Breast epithelium (tissue), 4 donors: ENCODE measurements around the gene YEATS4. TPM values are rescaled to one million over a fixed set of nuclear protein-coding genes. Genes with fewer than 3 reads are reported as not detected.

ENCODE experiments used
- DNase-seq, 2 donors: peaks; one replicate each; pipeline ENCODE4 v3.0.0-alpha.2; 2019; ENCODE audit warnings: low spot score in 2 of 2
- H3K27ac ChIP-seq, 2 donors: fragments of 200-600 bp; sonication (generic) in 1 of 2; one replicate each; pipeline ENCODE4 v1.5.1; 2016 to 2019; ENCODE audit warnings: mild to moderate bottlenecking in 1 of 2
- H3K27me3 ChIP-seq, 2 donors: fragments of 200-600 bp; sonication (generic) in 1 of 2; one replicate each; pipeline versions ENCODE4 v1.5.1 to v1.6.0; 2017 to 2019; ENCODE audit warnings: control low read depth in 1 of 2, mild to moderate bottlenecking in 1 of 2
- H3K36me3 ChIP-seq: fragments of 200-600 bp; one replicate; pipeline ENCODE4 v1.5.1; 2019
- H3K4me1 ChIP-seq, 2 donors: fragments of 200-600 bp; sonication (generic); one replicate each; pipeline ENCODE4 v1.5.1; 2016 to 2019; ENCODE audit warnings: control low read depth in 1 of 2
- H3K4me3 ChIP-seq, 3 donors: fragments of 200-600 bp; sonication (generic); 1 replicate in 2 of 3; 2 replicates in 1 of 3; pipeline ENCODE4 v1.5.1; 2016 to 2019; ENCODE audit warnings: mild to moderate bottlenecking in 3 of 3, moderate library complexity in 2 of 3
- H3K9me3 ChIP-seq, 2 donors: fragments of 200-600 bp; sonication (generic) in 1 of 2; one replicate each; pipeline ENCODE4 v1.5.1; 2016 to 2019; ENCODE audit warnings: control low read depth in 1 of 2
- POLR2A ChIP-seq: fragments of 450-650 bp; IDR thresholded peaks from one replicate; pipeline ENCODE4 v1.6.1; 2016; ENCODE audit warnings: antibody characterized with exemption, mild to moderate bottlenecking, moderate library complexity
- POLR2AphosphoS5 ChIP-seq, 3 donors: sonication (generic); formaldehyde crosslinking; IDR thresholded peaks; one replicate each; pipeline ENCODE4 v1.6.1; 2017; ENCODE audit warnings: antibody characterized with exemption in 3 of 3
- intact Hi-C: fragments of 100-400 bp; cut with DNase I; formaldehyde crosslinking; loops from one replicate; pipeline ENCODE4 v1.15.1; 2023; ENCODE audit warnings: low total_unique reads
- total RNA-seq, 3 donors: library from RNA; depleted of rRNA; stranded (reverse); fragments of >200 nt; gene quantifications; one replicate each; pipeline ENCODE4 v1.1.0, GENCODE V29; 2016
- TF ChIP-seq, protein P1 (sequence below), 3 donors: fragments of 450-650 bp; IDR thresholded peaks; one replicate each; pipeline ENCODE4 v1.5.1; 2016 to 2017; ENCODE audit warnings: antibody characterized with exemption in 3 of 3, mild to moderate bottlenecking in 3 of 3, moderate library complexity in 3 of 3

YEATS4 gene
- total RNA-seq, 3 donors from 2014 or later: 13.8 to 23.0 (median 16.1) TPM

DNA sequence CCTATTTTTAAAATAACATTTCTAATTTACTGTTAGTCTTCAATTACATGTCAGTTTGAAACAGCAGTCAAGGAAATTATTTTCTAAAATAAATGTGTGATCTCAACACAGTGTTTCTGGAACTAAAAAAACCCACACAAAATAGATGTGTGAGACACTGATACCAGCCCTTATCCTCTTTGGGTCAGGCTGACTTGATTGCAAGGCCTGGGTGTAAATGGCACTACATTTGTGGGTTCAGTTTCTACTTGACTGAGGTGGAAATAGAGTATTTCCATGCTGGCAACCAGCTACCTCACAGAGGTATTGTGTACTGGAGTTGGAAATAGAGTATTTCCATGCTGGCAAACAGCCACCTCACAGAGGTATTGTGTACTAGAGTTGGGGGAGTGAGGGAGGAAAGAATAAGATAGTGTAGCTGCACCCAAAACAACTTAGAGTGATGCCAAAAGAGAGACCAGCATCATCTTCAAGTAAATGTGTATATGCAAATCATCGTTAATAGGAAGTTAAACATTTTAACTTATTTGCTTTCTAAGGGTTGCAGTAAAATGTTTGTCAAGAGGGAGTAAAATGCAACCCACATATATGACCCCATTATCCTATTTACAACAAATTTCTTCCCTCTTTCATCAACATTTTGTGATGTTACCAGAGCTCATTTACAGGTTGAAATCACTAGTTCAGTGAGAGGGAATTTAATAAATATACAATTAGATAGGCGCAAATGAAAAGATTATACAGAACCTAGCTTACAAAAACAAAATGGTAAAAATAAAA is 22.0 kb upstream of the YEATS4 start:
- Histone ChIP-seq H3K27ac (no peak overlapping the region), H3K4me3 (no peak overlapping the region), H3K27me3 (no peaks in the 10 kb centered on the region), H3K9me3 (no peaks in the 10 kb centered on the region), H3K4me1 (no peaks in the 10 kb centered on the region), H3K36me3 (no peaks in the 10 kb centered on the region)
- intact Hi-C loops: no loop called here
- TF ChIP-seq POLR2AphosphoS5 (IDR thresholded peaks at IDR 0.05): no peak
- TF ChIP-seq, protein P1, sequence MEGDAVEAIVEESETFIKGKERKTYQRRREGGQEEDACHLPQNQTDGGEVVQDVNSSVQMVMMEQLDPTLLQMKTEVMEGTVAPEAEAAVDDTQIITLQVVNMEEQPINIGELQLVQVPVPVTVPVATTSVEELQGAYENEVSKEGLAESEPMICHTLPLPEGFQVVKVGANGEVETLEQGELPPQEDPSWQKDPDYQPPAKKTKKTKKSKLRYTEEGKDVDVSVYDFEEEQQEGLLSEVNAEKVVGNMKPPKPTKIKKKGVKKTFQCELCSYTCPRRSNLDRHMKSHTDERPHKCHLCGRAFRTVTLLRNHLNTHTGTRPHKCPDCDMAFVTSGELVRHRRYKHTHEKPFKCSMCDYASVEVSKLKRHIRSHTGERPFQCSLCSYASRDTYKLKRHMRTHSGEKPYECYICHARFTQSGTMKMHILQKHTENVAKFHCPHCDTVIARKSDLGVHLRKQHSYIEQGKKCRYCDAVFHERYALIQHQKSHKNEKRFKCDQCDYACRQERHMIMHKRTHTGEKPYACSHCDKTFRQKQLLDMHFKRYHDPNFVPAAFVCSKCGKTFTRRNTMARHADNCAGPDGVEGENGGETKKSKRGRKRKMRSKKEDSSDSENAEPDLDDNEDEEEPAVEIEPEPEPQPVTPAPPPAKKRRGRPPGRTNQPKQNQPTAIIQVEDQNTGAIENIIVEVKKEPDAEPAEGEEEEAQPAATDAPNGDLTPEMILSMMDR (IDR thresholded peaks at IDR 0.05): no peak
- TF ChIP-seq POLR2A: no peak
- no peak for DNase-seq

DNA sequence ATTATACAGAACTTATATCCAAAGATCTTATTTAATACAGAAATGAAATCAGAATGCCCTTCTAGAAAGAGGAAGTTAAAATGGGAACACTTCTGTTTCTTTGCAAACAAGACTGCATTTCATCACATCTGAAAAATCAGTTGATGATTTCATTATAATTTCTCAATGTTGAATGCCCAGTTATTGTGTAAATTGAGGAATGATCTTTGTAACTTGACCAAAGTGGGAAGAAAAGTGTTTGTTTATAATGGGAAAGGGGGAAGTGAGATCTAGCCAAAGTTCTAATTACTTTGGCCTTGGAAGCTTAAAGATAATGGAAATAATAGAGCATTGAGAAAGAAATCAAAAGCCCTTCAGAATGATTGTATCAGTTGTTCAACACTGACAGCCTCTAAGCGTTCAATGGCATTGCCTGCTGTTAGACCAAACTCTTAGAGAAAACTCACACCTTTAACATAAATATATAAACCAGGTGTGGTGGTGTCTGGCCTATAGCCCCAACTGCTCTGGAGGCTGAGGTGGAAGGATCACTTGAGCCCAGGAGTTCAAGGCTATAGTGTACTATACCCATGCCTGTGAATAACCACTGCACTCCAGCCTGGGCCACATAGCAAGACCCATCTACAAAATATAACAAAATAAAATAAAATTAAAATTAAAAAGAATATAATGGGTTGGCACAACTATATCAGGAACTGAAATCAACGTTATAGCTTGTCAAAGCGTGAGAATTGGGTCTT is 21.3 kb upstream of the YEATS4 start:
- TF ChIP-seq POLR2A (no peak), POLR2AphosphoS5 (IDR thresholded peaks at IDR 0.05) (no peak)
- H3K27ac ChIP-seq: no peak overlapping the region

DNA sequence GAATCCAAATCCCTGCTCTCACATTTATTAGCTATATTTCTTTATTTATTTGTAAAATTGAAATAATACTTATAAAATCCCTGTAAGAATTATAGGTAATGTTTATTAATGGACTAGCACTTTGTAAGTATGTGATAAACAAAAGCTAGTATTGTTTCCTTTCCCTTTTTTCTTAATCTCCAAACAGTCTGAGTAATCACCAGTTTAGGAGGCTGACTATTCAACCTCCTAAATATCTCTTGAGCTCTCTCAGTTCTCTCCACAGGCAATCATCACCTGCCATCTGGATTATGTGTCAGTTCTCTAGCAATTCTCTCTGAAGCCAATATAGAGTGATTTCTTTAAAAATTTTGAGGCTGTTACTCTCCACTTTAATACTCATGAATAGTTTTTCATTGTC is 20.6 kb upstream of the YEATS4 start:
- Histone ChIP-seq H3K4me1 (no peaks in the 10 kb centered on the region), H3K27me3 (no peaks in the 10 kb centered on the region), H3K36me3 (no peaks in the 10 kb centered on the region), H3K4me3 (no peak overlapping the region), H3K9me3 (no peaks in the 10 kb centered on the region), H3K27ac (no peak overlapping the region)
- TF ChIP-seq, protein P1 (IDR thresholded peaks at IDR 0.05): no peak
- TF ChIP-seq POLR2AphosphoS5 (IDR thresholded peaks at IDR 0.05) (no peak), POLR2A (no peak)
- DNase-seq: no peak
- intact Hi-C loops: no loop called here

More for the DNA sequence above, 21.3 kb upstream of the YEATS4 start:
- Histone ChIP-seq H3K4me1 (no peaks in the 10 kb centered on the region), H3K27me3 (no peaks in the 10 kb centered on the region), H3K4me3 (no peak overlapping the region), H3K36me3 (no peaks in the 10 kb centered on the region), H3K9me3 (no peaks in the 10 kb centered on the region)
- no peak for DNase-seq
- intact Hi-C loops: no loop called here

DNA sequence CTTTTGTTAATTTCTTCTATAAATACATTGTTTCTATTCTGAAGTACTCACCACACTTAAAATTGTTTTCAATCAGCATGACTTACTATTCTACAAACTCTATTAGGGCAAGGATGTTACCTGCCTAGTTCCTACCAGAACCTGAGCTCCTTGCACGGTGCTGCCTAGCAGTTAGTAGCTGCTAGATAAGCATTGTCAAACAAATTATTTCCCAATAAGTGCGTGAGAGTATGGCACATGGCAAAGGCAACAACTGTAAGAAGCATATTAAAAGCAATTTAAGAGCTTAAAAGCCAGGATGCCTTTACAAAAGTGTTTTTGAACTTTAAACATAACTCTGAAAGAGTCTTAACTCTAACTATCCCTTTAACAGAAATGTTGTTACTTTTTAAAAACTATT is 19.5 kb upstream of the YEATS4 start:
- no peak overlapping the region for H3K4me3 ChIP-seq
- no peak overlapping the region for H3K27ac ChIP-seq
- no peaks in the 10 kb centered on the region for H3K9me3 ChIP-seq
- TF ChIP-seq, protein P1 (IDR thresholded peaks at IDR 0.05): no peak
- TF ChIP-seq POLR2AphosphoS5 (IDR thresholded peaks at IDR 0.05) (no peak), POLR2A (no peak)
- no peaks in the 10 kb centered on the region for H3K4me1 ChIP-seq
- no peaks in the 10 kb centered on the region for H3K36me3 ChIP-seq
- intact Hi-C loops: no loop called here
- DNase-seq: no peak
- H3K27me3 ChIP-seq: no peaks in the 10 kb centered on the region

DNA sequence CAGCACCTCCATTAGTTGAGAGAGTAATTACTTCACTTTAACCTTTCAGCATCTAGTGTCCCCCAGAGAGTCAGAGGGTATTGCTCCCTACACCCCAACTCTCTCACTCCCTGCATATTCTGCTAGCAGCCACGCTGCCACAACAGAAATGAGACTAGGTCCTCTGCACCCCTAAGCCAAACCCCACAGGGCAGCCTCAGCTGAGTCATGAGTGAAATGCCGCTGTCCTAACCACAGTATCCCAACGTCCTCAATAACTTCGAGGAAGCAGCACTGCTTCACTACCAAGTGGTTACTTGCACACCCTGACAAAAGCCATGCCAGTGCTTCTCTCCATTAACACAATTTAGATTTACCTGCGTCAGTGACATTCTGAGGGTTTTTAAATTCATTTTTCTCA is 18.2 kb upstream of the YEATS4 start:
- Histone ChIP-seq H3K4me3 (no peak overlapping the region), H3K36me3 (no peaks in the 10 kb centered on the region), H3K27me3 (no peaks in the 10 kb centered on the region), H3K27ac (no peak overlapping the region), H3K4me1 (no peaks in the 10 kb centered on the region), H3K9me3 (no peaks in the 10 kb centered on the region)
- intact Hi-C loops: no loop called here
- DNase-seq: no peak
- TF ChIP-seq, protein P1 (IDR thresholded peaks at IDR 0.05): no peak
- TF ChIP-seq POLR2A (no peak), POLR2AphosphoS5 (IDR thresholded peaks at IDR 0.05) (no peak)
